Hippocampal formation (tissue), 2 donors: Measurements from ENCODE around the gene CARNS1.
A peak's percentile ranks its signal among the peaks of the same experiment; 100 is the strongest.

Source experiments
- DNase-seq, 2 donors: peaks; one replicate each; lab custom pipeline; 2025; lab: John Stamatoyannopoulos, UW

The CARNS1 gene

DNA sequence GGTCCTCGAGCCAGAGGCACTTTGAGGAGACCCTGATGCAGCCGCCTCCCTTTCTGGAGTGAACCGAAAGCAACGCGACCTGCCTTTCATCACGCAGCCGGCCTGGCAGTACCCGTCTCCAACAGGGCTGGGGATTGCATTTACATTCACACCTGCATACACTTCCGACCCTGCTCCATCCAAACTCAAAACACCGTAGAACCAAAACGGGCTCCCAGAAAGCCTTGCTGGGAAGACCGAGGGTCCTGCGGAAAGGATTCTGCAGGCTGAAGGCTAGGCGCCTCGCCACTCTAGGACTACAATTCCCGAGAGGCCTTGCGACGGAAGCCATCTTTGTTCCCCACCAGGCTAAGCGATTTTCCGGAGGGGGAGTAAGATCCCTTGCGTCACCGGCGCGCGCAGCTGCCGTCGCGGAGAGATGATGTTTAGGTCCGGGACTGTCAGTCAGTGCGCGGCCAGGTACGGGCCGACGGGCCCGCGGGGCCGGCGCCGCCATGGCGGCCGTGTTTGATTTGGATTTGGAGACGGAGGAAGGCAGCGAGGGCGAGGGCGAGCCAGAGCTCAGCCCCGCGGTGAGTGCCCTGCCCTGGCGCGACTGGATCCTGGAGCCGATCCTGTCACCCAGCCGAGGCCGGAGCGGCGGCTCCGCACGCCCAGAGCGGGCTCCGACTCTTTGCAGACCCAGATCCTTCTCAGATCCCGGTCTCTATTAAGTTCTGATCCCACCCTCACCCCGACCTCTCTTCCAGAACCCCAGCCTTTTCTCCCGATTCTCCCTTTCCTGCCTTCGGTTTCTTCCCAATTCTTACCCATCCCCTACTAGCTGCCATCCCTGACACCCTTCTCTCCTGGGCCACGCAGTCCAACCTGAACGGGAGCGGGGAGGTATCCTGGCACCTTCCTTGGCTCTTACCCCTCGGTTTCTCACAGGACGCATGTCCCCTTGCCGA lies 12.8 kb downstream of the CARNS1 start, which contains the start of gene RPS6KB2:
Gene RPS6KB2 (plus strand): TSS at position 443 of the 950 bp plus-strand sequence. CDS start 52 bp downstream, at position 495.
- DNase-seq = peak; percentile 96 to 97

GRCh38 chr11:67429038-67429668 lies 13.7 kb downstream of the CARNS1 start:
- DNase-seq = no peak

GRCh38 chr11:67429722-67430121 lies 14.2 kb downstream of the CARNS1 start:
- DNase-seq = no peak

GRCh38 chr11:67431346-67432249 lies 16.1 kb downstream of the CARNS1 start:
- DNase-seq = no peak

DNA sequence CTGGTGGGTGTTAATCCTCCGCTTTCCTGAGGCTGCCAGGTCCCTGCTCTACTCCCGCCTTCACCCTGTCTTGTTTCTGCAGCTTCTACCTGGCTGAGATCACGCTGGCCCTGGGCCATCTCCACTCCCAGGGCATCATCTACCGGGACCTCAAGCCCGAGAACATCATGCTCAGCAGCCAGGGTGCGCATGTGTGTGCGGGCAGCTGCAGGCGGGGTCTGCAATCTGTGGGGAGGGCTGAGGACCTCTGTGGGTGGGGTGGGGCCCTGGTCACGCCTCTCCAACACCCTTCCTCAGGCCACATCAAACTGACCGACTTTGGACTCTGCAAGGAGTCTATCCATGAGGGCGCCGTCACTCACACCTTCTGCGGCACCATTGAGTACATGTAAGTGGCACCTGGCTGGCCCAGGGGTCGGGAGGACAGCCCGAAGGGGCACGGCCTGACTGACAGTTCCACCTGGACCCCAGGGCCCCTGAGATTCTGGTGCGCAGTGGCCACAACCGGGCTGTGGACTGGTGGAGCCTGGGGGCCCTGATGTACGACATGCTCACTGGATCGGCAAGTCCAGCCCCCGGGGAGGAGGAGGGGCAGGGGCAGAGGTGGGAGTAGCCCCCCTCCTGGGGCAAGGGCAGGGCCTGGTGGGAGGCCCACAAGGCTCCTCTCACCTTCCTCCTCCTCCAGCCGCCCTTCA lies 17.3 kb downstream of the CARNS1 start:
- DNase-seq = no peak

DNA sequence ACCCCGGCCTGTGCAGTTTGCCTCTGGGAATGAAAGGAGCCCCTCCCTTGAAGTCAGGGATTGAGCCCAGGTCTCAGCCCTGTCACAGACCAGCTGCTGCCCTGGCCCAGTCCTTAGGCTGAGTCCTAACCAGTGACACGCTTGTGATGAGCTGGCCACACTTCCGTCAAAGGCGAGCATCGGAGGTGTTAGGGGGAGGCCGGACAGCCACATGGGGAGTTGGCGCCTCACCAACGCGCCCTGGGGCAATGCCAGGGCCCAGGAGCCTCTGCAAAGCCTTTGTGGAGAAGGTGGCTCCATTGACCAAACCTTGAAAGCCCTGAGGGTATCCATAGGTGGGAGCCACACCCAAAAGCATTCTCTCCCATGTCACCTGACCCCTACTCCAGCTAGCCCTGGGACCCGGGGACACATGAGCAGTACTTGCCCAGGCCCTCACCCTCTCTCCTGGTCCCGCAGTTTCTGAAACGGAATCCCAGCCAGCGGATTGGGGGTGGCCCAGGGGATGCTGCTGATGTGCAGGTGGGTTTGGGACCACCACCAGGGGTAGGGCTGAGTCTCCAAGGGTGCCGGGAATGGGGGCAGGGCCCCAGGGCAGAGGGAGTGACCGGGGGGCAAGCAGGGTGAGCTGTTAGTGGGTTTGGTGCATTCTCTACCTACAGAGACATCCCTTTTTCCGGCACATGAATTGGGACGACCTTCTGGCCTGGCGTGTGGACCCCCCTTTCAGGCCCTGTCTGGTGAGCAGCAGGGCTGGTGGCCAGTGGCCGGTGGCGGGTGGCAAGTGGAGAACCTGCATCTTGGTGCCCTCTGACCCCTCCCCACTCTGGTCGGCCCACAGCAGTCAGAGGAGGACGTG lies 18.3 kb downstream of the CARNS1 start:
- DNase-seq = no peak

- DNase-seq = no peak
These were observed 19.0 kb downstream of the CARNS1 start for GRCh38 chr11:67434395-67434881.

DNA sequence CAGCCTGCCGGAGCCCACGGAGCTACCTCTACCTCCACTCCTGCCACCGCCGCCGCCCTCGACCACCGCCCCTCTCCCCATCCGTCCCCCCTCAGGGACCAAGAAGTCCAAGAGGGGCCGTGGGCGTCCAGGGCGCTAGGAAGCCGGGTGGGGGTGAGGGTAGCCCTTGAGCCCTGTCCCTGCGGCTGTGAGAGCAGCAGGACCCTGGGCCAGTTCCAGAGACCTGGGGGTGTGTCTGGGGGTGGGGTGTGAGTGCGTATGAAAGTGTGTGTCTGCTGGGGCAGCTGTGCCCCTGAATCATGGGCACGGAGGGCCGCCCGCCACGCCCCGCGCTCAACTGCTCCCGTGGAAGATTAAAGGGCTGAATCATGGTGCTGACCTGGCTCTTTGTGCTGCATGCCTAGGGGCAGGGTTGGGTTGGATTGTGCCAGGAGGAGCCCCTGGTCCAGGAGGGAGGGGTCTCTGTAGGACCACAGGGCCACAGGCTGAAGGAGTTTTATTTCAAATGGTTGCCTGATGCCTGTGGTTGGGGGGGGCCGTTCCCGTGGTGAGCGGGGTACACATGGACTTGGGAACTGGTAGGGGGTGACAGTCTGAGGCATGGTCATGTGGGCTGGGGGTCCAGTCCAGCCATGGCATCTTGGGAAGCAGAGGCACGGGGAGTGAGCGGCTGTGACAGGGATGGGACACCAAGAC lies 19.7 kb downstream of the CARNS1 start:
- DNase-seq = no peak

DNA sequence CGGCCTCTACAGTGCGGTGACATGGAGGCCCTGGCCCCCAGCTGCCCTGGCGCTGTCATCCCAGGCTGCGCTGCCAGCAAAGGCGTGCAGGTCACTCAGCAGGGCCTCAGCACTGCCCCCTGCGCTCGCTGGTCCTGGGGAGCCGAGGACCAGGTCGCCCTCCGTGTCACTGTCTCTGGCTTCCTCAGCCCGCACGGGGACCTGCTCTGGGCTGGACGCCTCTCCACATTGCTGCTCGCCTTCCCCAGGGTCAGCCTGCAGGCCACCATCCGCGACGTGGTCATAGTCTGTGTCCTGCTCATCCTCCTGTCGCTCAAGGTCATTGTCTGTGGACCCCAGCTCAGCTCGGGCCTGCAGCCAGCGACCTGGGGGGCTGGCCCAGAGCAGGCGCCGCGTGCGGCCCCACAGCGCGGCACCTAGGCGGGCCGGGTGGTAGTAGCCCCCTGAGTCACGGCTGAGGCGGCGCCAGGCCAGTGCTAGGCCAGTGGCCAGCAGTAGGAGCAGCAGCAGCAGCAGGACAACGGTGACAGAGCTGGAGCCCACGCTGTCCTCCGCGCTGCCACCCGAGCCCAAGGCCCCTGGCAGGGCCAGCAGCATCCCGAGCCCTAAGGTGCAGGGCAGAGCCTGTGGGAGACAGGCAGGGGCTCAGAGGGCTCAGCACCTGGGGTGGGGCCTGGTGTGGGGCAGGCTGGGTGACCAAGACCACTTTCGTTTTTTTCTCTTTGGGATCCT lies 20.4 kb downstream of the CARNS1 start:
- DNase-seq = no peak

DNA sequence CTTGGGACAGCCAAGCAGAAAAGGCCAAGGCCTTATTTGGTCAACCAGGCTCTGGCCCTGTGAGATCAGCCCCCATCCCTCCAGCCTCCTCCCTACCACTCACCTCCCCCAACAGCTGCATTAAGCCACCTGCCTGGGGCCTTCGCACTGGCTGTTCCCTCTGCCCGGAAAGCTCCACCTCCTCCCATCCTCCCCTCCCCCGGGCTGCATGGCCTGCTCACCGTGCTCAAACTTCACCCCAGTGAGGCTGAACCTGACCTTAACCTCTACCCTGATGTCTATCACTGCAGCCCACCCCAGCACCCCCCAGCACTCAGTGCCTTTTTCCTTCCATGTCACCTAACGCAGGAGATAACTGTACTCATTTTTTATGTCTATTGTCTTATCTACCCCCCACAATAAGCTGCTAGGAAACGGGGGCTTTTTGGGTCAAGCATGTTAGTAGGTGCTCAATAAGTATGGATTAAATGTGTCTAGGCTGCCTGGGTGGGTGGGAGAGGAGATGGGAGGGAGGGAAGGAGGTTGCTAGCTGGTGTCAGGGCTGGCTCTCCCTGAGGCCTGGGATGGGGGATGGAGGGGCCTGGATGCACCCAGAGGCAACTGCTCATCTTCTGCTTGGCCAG lies 21.1 kb downstream of the CARNS1 start:
- DNase-seq = no peak

- no peak for DNase-seq
These were observed 21.8 kb downstream of the CARNS1 start, which contains the start of gene PTPRCAP for GRCh38 chr11:67437082-67437808. TSS of gene PTPRCAP (minus strand) at chr11:67437682. CDS start at chr11:67437619, 63 bp downstream.

- no peak for DNase-seq
These were observed 22.3 kb downstream of the CARNS1 start for GRCh38 chr11:67437809-67438157.

DNA sequence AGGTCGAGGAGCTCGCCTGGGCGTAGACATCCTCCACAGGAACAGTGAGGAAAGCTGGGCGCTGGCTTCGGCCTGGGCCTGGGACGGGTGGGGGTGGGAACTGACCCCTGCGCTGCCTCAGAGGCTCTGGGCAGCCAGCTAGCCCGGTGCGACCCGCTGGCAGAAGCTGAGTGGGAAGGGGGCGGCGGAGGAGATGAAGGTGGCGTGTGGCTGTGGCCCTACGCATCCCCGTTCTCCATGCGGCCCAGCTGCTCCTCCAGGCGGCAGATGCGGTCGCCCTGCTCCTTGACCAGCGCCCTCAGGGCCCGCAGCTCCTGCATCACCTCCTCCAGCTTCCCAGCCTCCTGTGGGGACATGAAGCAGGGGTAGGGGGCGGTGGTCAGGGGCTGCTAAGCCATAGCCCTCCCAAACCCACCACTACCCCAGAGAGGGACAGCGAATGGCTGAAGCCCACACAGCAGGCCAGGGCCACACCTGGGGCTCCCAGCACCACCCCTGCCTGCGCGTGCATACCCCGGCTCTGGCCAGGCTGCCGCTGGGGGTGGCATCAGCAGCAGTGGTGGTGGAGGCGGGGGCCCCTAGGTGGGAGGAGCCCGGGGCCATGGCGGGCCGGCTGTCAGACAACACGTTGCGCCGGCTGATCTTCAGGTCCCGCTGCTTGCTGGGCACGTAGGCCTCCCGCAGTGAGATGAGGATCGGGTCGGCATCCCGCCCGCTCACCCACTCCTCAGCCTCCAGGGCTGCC lies 22.9 kb downstream of the CARNS1 start:
- DNase-seq = no peak

- no peak for DNase-seq
These were observed 24.1 kb downstream of the CARNS1 start for GRCh38 chr11:67439321-67440228.

DNA sequence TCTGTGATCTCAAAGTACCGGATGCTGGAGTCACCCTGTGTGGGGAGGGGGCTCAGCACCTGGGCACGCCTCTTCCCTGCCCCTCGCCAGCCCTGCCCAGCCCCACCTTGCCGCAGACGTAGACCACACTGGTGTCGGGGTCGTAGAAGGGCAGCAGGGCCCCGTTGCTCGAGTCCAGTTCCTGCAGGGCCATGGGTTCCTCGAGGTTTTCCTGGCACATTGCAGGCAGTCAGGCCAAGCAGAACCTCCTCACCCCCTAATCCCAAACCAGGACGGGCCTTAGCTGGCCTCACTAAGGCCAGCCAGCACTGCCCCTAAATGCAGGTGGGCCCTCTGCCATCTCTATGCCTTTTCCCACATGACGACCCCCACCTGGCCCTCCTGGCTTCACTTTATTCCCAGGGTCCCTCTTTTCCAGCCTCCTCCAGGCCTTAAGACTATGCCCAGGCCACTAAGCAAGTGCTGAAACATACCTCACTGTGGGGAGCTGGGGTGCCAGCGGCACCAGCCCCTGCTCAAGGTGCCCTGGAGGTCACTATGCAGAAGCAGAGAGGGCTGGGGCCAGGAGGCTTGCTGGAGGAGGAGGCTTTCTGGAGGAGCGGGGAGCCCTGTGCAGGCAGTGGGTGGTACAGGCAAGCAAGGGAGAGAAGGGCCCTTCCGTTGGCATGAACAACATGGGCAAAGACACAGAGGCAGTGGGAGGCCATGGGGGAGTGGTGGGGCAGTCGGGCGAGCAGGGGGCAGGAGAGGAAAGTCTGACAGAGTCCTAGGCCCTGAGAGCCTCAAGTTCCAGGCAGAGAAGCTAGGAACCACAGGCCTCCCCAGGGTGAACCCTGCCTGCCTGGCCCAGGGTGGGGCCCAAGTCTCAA lies 25.0 kb downstream of the CARNS1 start:
- no peak for DNase-seq
